Esophagus muscularis mucosa (tissue), 3 donors: ENCODE results near the gene ECHDC1.

Experiments
- POLR2AphosphoS5 ChIP-seq, 2 donors: sonication (generic); formaldehyde crosslinking; IDR thresholded peaks; one replicate each; pipeline ENCODE4 v1.6.1; 2017; ENCODE audit warnings: antibody characterized with exemption in 2 of 2
- TF ChIP-seq, protein P1 (sequence below), 3 experiments: fragments of 200-600 bp in 2 of 3; fragments of 450-650 bp in 1 of 3; sonication (generic) in 2 of 3; IDR thresholded peaks; one replicate each; pipeline ENCODE4 v1.5.1; 2017 to 2019; ENCODE audit warnings: antibody characterized with exemption in 3 of 3, mild to moderate bottlenecking in 2 of 3, moderate library complexity in 1 of 3

GRCh38 chr6:127332383-127332961 is 10.9 kb downstream of the ECHDC1 start:
- no peak for TF ChIP-seq POLR2AphosphoS5 (IDR thresholded peaks at IDR 0.05)
- TF ChIP-seq, protein P1, sequence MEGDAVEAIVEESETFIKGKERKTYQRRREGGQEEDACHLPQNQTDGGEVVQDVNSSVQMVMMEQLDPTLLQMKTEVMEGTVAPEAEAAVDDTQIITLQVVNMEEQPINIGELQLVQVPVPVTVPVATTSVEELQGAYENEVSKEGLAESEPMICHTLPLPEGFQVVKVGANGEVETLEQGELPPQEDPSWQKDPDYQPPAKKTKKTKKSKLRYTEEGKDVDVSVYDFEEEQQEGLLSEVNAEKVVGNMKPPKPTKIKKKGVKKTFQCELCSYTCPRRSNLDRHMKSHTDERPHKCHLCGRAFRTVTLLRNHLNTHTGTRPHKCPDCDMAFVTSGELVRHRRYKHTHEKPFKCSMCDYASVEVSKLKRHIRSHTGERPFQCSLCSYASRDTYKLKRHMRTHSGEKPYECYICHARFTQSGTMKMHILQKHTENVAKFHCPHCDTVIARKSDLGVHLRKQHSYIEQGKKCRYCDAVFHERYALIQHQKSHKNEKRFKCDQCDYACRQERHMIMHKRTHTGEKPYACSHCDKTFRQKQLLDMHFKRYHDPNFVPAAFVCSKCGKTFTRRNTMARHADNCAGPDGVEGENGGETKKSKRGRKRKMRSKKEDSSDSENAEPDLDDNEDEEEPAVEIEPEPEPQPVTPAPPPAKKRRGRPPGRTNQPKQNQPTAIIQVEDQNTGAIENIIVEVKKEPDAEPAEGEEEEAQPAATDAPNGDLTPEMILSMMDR (IDR thresholded peaks at IDR 0.05), result no peak
